IgD-negative memory B cell (primary cell): ENCODE data around the gene RNF144B. TPM values are rescaled to one million over a fixed set of nuclear protein-coding genes. Genes with fewer than 3 reads are reported as not detected.
"Not testable (repeated sequence)": the region's sequence is repeated elsewhere in the genome, so short reads cannot be mapped to it uniquely, and the experiment has no call there.

Experiments used
- H3K27ac Mint-ChIP-seq, 3 donors: one replicate each; pipeline ENCODE4 v1.8.0; 2020 to 2022; ENCODE audit warnings: mild to moderate bottlenecking in 3 of 3, mixed read lengths in 3 of 3, moderate library complexity in 1 of 3
- H3K27me3 Mint-ChIP-seq: one replicate; pipeline ENCODE4 v1.8.0; 2021; ENCODE audit warnings: mixed read lengths
- H3K36me3 Mint-ChIP-seq: one replicate; pipeline ENCODE4 v1.8.0; 2020; ENCODE audit warnings: mild to moderate bottlenecking, mixed read lengths
- H3K4me1 Mint-ChIP-seq, 3 donors: one replicate each; pipeline ENCODE4 v1.8.0; 2020 to 2022; ENCODE audit warnings: mixed read lengths in 3 of 3, mild to moderate bottlenecking in 1 of 3
- H3K4me3 Mint-ChIP-seq, 4 donors: one replicate each; pipeline ENCODE4 v1.8.0; 2020 to 2022; ENCODE audit warnings: mild to moderate bottlenecking in 4 of 4, mixed read lengths in 4 of 4, moderate library complexity in 3 of 4
- H3K9me3 Mint-ChIP-seq, 3 donors: one replicate each; pipeline ENCODE4 v1.8.0; 2020 to 2021; ENCODE audit warnings: mixed read lengths in 3 of 3, mild to moderate bottlenecking in 1 of 3
- polyA plus RNA-seq: library from polyadenylated mRNA; unstranded; fragments of 300-500 nt; fragmentation: Illumina TruSeq; gene quantifications from one replicate; pipeline ENCODE4 v1.2.3, GENCODE V29; 2021

RNF144B gene
- polyA plus RNA-seq, 1 donor from 2014 or later, result 6.2 TPM

GRCh38 chr6:18388942-18389341 is 1.8 kb downstream of the RNF144B start:
- H3K36me3 Mint-ChIP-seq, result peaks cover 2% of the 10 kb centered on the region
- H3K4me3 Mint-ChIP-seq, result peak overlapping the region; percentile 99 to 100 (median 99)
- no peaks in the 10 kb centered on the region for H3K27me3 Mint-ChIP-seq
- no peaks in the 10 kb centered on the region for H3K9me3 Mint-ChIP-seq
- peaks cover 33 to 45% (median 39%) of the 10 kb centered on the region in 3 donors for H3K4me1 Mint-ChIP-seq
- H3K27ac Mint-ChIP-seq, result no peak overlapping the region

DNA sequence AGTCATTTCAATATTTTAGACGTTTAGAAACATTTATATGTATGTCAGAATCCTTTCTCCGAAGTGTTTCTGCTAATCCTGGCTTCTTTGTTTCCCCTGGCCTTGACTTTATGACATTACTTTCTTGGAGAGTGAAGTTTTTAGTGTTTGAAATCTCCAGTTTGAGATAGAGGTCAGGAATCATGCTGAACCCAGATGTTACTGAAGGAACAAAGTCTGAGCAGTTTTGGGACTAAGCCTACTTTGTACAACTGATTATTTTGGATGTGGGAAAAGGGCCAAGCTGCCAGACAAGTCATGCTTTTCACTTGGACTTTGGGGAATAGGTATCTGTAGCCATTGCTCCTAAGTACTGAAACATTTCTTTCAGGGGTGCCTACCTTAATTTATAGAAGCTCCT is 2.3 kb downstream of the RNF144B start:
- Mint-ChIP-seq H3K36me3 (peaks cover 3% of the 10 kb centered on the region), H3K4me1 (peaks cover 33 to 47% (median 39%) of the 10 kb centered on the region in 3 donors), H3K4me3 (peak overlapping the region in 2 of 4 donors; percentile 99), H3K27ac (no peak overlapping the region), H3K9me3 (no peaks in the 10 kb centered on the region), H3K27me3 (no peaks in the 10 kb centered on the region)

- Mint-ChIP-seq H3K4me1 (peaks cover 33 to 57% (median 42%) of the 10 kb centered on the region in 3 donors), H3K27ac (no peak overlapping the region), H3K9me3 (no peaks in the 10 kb centered on the region), H3K4me3 (peak overlapping the region in 2 of 4 donors; percentile 63 to 73), H3K27me3 (peaks cover under 1% of the 10 kb centered on the region), H3K36me3 (peaks cover 4% of the 10 kb centered on the region)
Observed at GRCh38 chr6:18390476-18390875, 3.3 kb downstream of the RNF144B start.

- H3K27ac Mint-ChIP-seq, result no peak overlapping the region
- H3K9me3 Mint-ChIP-seq, result no peaks in the 10 kb centered on the region
- H3K36me3 Mint-ChIP-seq, result peaks cover 4% of the 10 kb centered on the region
- H3K4me1 Mint-ChIP-seq, result peaks cover 33 to 57% (median 42%) of the 10 kb centered on the region in 3 donors
- peaks cover 1% of the 10 kb centered on the region for H3K27me3 Mint-ChIP-seq
- peak overlapping the region in 1 of 4 donors; percentile 73 for H3K4me3 Mint-ChIP-seq
Observed at GRCh38 chr6:18391023-18391422, 3.9 kb downstream of the RNF144B start.

- H3K9me3 Mint-ChIP-seq, result no peaks in the 10 kb centered on the region
- H3K27ac Mint-ChIP-seq, result peak overlapping the region in 1 of 3 donors; percentile 76
- peak overlapping the region in 3 of 4 donors; percentile 73 to 84 (median 84) for H3K4me3 Mint-ChIP-seq
- H3K27me3 Mint-ChIP-seq, result peaks cover 1% of the 10 kb centered on the region
- peaks cover 33 to 44% (median 34%) of the 10 kb centered on the region in 3 donors for H3K4me1 Mint-ChIP-seq
- peaks cover 7% of the 10 kb centered on the region for H3K36me3 Mint-ChIP-seq
Observed at GRCh38 chr6:18392346-18392877, 5.3 kb downstream of the RNF144B start.

DNA sequence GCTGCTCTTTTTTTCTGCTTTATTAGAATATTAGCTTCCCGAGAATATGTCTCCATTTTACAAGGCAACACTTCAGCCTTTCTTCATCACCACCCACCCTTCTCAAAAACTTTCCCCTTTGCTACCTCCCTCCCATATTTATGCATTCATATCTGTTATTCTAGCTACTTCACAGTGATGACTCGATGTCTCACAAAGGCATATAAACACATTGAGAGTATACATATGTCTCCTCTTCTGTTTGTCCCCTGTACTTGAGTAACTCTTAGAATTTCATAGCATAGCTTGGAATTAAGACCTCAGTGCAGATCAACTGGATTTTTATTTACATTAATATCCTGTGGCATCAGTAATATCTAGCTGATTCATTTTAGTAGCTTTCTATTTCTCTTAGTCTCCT is 6.5 kb downstream of the RNF144B start:
- peaks cover 8% of the 10 kb centered on the region for H3K36me3 Mint-ChIP-seq
- no peaks in the 10 kb centered on the region for H3K9me3 Mint-ChIP-seq
- H3K27me3 Mint-ChIP-seq, result peaks cover 1% of the 10 kb centered on the region
- no peak overlapping the region for H3K4me3 Mint-ChIP-seq
- peaks cover 27 to 40% (median 29%) of the 10 kb centered on the region in 3 donors for H3K4me1 Mint-ChIP-seq
- H3K27ac Mint-ChIP-seq, result no peak overlapping the region

DNA sequence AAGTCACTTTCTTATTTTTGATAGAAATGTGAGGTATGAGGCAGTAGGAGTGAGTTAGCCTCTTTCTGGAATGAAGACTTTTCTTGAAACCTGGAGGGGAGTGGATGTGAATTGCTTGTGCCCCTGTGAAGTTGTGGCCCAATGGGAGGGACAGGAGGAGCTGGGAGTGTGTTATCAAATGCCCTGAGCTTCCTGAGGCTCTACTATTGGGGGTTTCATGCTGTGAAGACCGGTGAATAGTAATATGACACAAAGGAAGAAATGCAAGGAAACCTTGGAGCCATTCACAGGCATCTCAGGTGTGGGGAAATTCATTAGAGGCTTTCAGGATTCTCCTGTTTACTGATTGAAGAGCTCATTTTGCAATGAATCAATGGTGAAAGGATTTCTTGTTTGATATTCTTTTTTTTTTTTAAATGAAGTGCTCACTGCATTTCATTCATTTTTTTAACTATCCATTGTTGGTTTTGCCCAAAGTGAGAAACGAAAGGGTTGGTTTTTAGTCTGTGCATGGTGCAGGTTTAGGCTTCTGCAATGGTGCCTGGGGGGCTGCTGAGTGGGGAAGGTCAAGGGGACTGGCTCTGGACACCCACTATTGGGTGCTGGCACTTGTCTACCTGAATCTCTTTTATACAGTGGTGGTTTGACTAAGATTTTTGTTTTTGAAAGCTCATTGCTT is 8.2 kb downstream of the RNF144B start:
- no peak overlapping the region for H3K27ac Mint-ChIP-seq
- H3K27me3 Mint-ChIP-seq, result peaks cover 1% of the 10 kb centered on the region
- H3K4me3 Mint-ChIP-seq, result no peak overlapping the region
- H3K9me3 Mint-ChIP-seq, result no peaks in the 10 kb centered on the region
- H3K36me3 Mint-ChIP-seq, result peaks cover 7% of the 10 kb centered on the region
- peaks cover 16 to 34% (median 25%) of the 10 kb centered on the region in 3 donors for H3K4me1 Mint-ChIP-seq

GRCh38 chr6:18395856-18396197 is 8.7 kb downstream of the RNF144B start:
- H3K9me3 Mint-ChIP-seq, result no peaks in the 10 kb centered on the region
- H3K27ac Mint-ChIP-seq, result no peak overlapping the region
- no peak overlapping the region for H3K4me3 Mint-ChIP-seq
- H3K4me1 Mint-ChIP-seq, result peaks cover 21 to 39% (median 25%) of the 10 kb centered on the region in 3 donors
- peaks cover 7% of the 10 kb centered on the region for H3K36me3 Mint-ChIP-seq
- peaks cover 1% of the 10 kb centered on the region for H3K27me3 Mint-ChIP-seq

GRCh38 chr6:18397701-18398100 is 10.6 kb downstream of the RNF144B start:
- peaks cover 28 to 47% (median 30%) of the 10 kb centered on the region in 3 donors for H3K4me1 Mint-ChIP-seq
- H3K9me3 Mint-ChIP-seq, result no peaks in the 10 kb centered on the region
- peaks cover 7% of the 10 kb centered on the region for H3K36me3 Mint-ChIP-seq
- peaks cover 1% of the 10 kb centered on the region for H3K27me3 Mint-ChIP-seq
- peak overlapping the region in 1 of 3 donors; percentile 57 for H3K27ac Mint-ChIP-seq
- no peak overlapping the region for H3K4me3 Mint-ChIP-seq

DNA sequence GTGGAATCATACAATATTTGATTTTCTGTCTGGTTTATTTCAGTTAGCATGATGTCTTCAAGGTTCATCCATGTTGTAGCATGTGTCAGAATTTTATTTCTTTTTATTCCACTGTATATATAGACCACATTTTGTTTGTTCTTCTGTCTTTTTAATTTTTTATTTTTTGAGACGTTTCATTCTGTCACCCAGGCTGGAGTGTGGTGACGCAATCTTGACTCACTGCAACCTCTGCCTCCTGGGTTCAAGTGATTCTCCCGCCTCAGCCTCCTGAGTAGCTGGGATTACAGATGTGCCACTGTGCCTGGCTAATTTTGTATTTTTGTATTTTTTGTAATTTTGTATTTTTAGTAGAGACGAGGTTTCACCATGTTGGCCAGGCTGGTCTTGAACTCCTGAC is 11.1 kb downstream of the RNF144B start:
- H3K36me3 Mint-ChIP-seq, H3K27me3 Mint-ChIP-seq, H3K9me3 Mint-ChIP-seq, H3K27ac Mint-ChIP-seq: not testable (repeated sequence)
- H3K4me1 Mint-ChIP-seq, result peaks cover 32 to 50% (median 34%) of the 10 kb centered on the region in 3 donors
- H3K4me3 Mint-ChIP-seq, result peak overlapping the region in 1 of 4 donors; percentile 17

DNA sequence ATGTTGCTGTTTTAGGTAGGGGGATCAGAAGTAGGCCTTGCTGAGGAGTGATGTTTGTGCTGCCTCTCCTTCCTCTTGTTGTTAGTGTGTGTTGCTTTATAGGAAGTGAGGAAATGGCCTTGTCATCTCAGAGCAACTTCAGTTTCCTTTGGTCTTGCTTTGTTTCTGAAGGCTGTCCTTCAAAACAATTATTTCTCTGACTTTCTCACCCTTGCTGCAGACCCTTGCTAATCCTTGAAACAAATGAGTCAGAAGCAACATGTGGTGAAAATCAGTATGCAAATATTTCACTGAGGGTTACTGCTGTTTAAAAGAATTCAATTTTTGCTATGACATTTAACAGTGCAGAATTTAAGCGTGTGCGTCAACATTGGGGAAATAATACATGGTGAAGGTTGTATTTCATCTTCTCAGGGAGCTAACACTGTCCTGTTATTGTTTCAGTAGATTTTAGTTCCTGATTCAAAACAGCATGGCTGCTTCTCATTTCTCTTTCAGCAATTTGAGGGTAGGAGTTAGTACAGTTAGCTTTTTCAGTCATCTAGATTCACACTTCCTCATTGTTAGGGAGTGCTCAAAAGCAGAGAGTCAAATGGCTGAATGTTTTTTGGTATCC is 13.8 kb downstream of the RNF144B start:
- H3K4me1 Mint-ChIP-seq, result peaks cover 35 to 46% (median 36%) of the 10 kb centered on the region in 3 donors
- peak overlapping the region; percentile 9 to 82 (median 38) for H3K4me3 Mint-ChIP-seq
- peaks cover 9% of the 10 kb centered on the region for H3K36me3 Mint-ChIP-seq
- H3K27ac Mint-ChIP-seq, result peak overlapping the region; percentile 76 to 94 (median 78)
- no peaks in the 10 kb centered on the region for H3K9me3 Mint-ChIP-seq
- no peaks in the 10 kb centered on the region for H3K27me3 Mint-ChIP-seq

DNA sequence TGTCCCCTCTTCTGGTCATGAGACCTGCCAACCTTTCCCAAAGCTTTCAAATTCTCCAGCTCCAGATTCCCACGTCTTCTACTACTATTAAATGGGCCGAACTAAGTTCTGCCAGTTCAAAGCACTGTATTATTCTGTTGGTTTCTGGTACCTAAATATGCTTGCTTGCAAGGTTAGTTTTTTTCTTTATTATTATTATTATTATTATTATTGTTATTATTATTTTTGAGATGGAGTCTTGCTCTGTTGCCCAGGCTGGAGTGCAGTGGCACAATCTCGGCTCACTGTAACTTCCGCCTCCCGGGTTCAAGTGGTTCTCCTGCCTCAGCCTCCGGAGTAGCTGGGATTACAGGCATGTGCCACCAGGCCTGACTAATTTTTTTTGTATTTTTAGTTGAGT is 17.8 kb downstream of the RNF144B start:
- not testable (repeated sequence) for H3K27me3 Mint-ChIP-seq, H3K9me3 Mint-ChIP-seq

DNA sequence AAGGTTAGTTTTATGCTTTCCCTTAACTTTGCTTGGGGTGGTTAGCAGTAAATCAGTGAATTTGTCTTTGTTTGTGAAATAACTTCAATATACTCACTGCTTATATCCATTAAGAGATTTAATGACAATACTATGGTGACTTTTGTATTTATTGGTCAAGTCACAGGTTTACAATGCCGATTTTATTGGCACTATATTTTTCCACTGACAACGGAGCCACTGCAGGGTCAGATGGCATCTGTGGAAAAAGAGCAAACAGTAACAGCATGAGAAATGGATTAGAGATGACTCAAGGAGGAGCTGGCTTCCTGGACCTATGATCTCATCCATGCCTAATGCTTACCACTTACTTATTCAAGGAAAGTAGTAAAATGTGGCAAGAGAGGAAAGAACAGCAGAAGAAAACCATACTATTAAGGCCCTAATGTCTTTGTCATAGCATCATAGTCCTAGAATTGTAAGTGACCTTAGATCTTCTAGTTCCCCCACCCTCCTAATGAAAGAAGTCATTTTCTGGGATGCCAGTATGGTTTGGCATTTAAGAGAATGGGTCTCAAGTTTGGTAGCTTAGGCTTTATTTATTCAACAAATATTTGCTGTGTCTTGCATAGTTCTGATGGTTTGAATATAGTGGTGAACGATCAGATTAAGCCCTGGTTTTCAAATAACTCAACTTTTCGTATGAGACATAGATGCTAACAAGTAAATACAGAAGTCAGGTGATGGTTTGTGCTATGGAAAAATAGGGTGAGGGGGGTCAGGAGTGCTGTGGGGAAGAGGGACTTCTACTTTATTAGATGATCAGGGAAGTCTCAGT is 18.5 kb downstream of the RNF144B start:
- Mint-ChIP-seq H3K36me3 (peaks cover 12% of the 10 kb centered on the region), H3K9me3 (peaks cover 0 to 6% (median 3%) of the 10 kb centered on the region in 3 donors), H3K27me3 (no peaks in the 10 kb centered on the region), H3K27ac (peak overlapping the region in 1 of 3 donors; percentile 39), H3K4me1 (peaks cover 39 to 42% (median 42%) of the 10 kb centered on the region in 3 donors), H3K4me3 (peak overlapping the region in 1 of 4 donors; percentile 53)

More for the DNA sequence above, 17.8 kb downstream of the RNF144B start:
- not testable (repeated sequence) for H3K27ac Mint-ChIP-seq, H3K4me3 Mint-ChIP-seq
- peaks cover 38 to 40% (median 40%) of the 10 kb centered on the region in 3 donors for H3K4me1 Mint-ChIP-seq
- H3K36me3 Mint-ChIP-seq, result peaks cover 12% of the 10 kb centered on the region

GRCh38 chr6:18406955-18407749 is 20.0 kb downstream of the RNF144B start:
- H3K27ac Mint-ChIP-seq, result peak overlapping the region in 2 of 3 donors; percentile 34 to 93
- H3K4me1 Mint-ChIP-seq, result peaks cover 30 to 32% (median 30%) of the 10 kb centered on the region in 3 donors
- H3K4me3 Mint-ChIP-seq, result peak overlapping the region in 1 of 4 donors; percentile 39
- H3K36me3 Mint-ChIP-seq, result peaks cover 12% of the 10 kb centered on the region
- no peaks in the 10 kb centered on the region for H3K27me3 Mint-ChIP-seq
- H3K9me3 Mint-ChIP-seq, result peaks cover 0 to 6% (median 3%) of the 10 kb centered on the region in 3 donors
